Bronchial epithelial cell (primary cell): Measurements from ENCODE around the gene IGLL1. TPM values are rescaled to one million over a fixed set of nuclear protein-coding genes. Genes with fewer than 3 reads are reported as not detected.
"Not testable (repeated sequence)": the region's sequence is repeated elsewhere in the genome, so short reads cannot be mapped to it uniquely, and the experiment has no call there.

Experiments used
- DNase-seq: peaks from one replicate; pipeline ENCODE4 v3.0.0-alpha.2; 2010; ENCODE audit warnings: low read depth
- FAIRE-seq: peaks from 2 replicates; lab custom pipeline; 2011; peaks lifted over from hg19 to GRCh38; lab: Jason Lieb, UNC
- H3K27me3 ChIP-seq: 2 replicates; pipeline ENCODE4 v1.5.1; 2011; ENCODE audit warnings: low read length; ENCODE audit not compliant: control insufficient read depth, insufficient read depth
- H3K36me3 ChIP-seq: 2 replicates; pipeline ENCODE4 v1.5.1; 2011; ENCODE audit warnings: low read length; ENCODE audit not compliant: control insufficient read depth, insufficient read depth
- H3K4me3 ChIP-seq: 2 replicates; pipeline ENCODE4 v1.5.1; 2011; ENCODE audit warnings: mild to moderate bottlenecking, low read depth, low read length, control low read depth
- total RNA-seq: library from RNA; depleted of rRNA; stranded (reverse); fragments of >200 nt; gene quantifications from 2 replicates; pipeline ENCODE4 v1.2.1, GENCODE V29; 2014
- TF ChIP-seq, protein P1 (sequence below): IDR thresholded peaks from 2 replicates; pipeline ENCODE4 v1.5.1; 2011; ENCODE audit warnings: mild to moderate bottlenecking, moderate library complexity, low read length, control low read depth, inconsistent platforms; ENCODE audit not compliant: insufficient read depth, severe bottlenecking

The IGLL1 gene
- total RNA-seq, 1 donor from 2014 or later, result not detected

DNA sequence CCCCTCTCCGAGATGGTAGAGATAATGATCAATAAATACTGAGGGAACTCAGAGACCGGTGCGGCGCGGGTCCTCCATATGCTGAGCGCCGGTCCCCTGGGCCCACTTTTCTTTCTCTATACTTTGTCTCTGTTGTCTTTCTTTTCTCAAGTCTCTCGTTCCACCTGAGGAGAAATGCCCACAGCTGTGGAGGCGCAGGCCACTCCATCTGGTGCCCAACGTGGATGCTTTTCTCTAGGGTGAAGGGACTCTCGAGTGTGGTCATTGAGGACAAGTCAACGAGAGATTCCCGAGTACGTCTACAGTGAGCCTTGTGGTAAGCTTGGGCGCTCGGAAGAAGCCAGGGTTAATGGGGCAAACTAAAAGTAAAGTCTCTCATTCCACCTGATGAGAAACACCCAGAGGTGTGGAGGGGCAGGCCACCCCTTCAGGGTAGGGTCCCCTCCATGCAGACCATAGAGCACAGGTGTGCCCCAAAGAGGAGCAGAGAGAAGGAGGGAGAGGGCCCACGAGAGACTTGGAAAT, 43.2 kb downstream of the IGLL1 start:
- H3K27me3 ChIP-seq, result no peaks in the 10 kb centered on the region
- TF ChIP-seq, protein P1, sequence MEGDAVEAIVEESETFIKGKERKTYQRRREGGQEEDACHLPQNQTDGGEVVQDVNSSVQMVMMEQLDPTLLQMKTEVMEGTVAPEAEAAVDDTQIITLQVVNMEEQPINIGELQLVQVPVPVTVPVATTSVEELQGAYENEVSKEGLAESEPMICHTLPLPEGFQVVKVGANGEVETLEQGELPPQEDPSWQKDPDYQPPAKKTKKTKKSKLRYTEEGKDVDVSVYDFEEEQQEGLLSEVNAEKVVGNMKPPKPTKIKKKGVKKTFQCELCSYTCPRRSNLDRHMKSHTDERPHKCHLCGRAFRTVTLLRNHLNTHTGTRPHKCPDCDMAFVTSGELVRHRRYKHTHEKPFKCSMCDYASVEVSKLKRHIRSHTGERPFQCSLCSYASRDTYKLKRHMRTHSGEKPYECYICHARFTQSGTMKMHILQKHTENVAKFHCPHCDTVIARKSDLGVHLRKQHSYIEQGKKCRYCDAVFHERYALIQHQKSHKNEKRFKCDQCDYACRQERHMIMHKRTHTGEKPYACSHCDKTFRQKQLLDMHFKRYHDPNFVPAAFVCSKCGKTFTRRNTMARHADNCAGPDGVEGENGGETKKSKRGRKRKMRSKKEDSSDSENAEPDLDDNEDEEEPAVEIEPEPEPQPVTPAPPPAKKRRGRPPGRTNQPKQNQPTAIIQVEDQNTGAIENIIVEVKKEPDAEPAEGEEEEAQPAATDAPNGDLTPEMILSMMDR, result no peak
- H3K36me3 ChIP-seq, result no peaks in the 10 kb centered on the region
- no peak overlapping the region for H3K4me3 ChIP-seq
- FAIRE-seq, result no peak
- DNase-seq, result no peak

DNA sequence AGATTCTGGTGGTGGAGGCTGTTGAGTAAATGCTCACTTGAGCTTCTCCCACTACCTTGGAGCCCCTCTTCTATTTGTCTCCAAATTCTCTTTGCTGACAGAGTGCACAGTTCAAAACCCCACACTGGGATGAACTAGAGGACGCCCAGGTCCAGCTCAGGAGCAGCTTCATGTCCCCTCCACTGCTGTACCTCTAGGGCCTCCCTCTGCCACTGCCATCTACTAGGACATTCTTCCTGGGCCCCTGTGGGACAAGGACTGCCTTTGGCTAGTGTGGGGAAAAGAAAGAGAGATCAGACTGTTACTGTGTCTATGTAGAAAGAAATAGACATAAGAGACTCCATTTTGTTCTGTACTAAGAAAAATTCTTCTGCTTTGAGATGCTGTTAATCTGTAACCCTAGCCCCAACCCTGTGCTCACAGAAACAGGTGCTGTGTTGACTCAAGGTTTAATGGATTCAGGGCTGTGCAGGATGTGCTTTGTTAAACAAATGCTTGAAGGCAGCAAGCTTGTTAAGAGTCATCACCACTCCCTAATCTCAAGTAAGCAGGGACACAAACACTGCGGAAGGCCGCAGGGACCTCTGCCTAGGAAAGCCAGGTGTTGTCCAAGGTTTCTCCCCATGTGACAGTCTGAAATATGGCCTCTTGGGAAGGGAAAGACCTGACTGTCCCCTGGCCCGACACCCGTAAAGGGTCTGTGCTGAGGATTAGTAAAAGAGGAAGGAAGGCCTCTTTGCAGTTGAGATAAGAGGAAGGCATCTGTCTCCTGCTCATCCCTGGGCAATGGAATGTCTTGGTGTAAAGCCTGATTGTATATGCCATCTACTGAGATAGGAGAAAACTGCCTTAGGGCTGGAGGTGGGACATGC, 44.1 kb downstream of the IGLL1 start:
- not testable (repeated sequence) for DNase-seq, H3K27me3 ChIP-seq, FAIRE-seq, H3K36me3 ChIP-seq, H3K4me3 ChIP-seq

DNA sequence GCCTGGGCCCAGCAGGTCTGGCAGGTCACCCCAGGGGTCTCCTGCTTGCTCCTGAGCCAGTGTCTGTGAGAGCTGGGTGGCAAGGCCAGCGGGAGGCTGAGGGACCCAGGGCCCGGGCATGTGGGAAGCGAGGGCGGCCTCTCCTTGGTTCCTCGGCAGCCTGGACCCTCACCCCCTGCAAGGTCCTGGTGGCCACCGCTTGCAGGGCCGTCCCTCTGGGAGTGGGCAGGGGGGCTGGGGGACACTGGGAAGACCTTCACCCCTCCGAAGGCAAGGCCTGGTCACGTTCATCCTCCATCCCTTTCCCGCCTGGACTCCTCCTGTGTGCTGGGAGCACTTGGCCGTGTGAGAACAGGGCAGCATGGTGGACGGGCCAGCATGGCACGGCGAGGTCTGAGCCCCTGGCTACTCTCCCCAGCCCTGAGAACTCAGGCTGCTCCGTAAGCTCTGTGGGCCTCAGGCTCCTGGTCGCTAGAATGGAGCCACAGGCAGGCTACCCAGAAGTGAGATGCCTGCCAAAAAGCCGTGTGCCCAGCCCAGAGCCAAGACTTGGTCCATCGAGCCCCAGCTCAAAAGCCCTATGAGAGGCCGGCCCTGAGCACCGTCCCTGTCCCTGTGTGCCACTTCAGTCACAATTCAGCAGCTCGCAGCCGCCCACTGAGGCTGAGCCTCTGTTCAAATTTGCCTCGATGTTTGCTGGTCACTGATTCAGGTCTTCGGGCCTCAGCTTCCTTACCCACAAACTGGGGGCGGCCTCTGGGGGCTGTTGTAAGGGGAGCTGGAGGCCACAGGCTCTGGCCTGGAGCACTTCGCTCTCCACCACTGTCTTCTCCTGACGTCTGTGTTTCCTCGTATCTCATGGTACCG, 45.0 kb downstream of the IGLL1 start:
- DNase-seq (no peak), FAIRE-seq (no peak)
- Histone ChIP-seq H3K4me3 (no peak overlapping the region), H3K27me3 (no peaks in the 10 kb centered on the region), H3K36me3 (no peaks in the 10 kb centered on the region)
- TF ChIP-seq, protein P1, result no peak

DNA sequence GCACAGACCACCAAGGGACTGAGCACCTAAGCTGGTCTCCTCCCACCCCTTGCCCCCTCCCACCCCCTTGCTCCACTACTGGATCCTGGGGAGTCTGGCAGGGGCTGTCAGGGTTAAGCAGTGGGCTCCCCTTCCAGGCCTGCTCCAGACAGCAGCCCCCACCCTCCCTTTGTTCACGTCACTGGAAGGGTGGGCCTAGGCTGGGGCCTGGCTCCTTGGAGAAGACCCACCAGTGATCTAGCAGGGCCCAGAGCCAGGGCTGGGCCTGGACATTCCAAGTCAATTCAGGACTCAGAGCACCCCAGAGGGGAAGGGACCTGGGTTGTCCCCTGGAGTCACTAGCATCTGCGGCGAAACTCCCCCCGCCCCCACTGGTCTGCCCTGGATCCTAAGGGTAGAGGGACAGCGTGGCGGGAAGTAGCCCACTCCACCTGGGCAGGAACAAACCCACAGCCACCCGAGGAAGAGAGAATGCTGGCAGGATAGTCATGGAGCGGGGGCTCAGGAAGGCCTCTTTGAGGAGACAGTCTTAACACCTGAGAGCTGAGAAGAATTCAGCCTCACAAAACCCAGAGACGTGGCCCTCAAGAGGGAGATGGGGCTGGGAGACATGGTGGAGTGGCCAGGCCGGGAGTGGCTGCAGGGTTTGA, 45.8 kb downstream of the IGLL1 start:
- Histone ChIP-seq H3K4me3 (no peak overlapping the region), H3K27me3 (no peaks in the 10 kb centered on the region), H3K36me3 (no peaks in the 10 kb centered on the region)
- DNase-seq, result no peak
- FAIRE-seq, result peak; percentile 43
- TF ChIP-seq, protein P1, result no peak

DNA sequence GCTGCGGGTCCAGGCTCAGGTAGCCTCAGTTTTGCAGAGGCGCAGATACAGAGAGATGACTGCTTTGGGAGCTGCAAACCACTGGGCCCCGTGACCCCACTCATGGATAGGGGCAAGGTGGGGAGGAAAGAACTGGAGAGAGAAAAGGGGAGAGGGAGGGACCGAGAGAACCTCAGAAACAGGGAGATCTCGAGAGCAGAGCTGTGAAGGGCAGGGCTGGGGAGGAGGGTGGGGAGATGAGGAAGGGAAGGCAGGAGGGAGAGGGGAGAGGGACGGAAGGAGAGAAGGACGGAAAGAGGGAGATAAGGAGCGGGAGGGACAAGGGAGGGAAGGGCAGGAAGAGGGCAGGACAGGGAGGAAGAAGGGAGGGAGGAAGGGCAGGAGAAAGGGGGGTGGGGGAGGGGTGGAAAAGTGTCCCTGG, 46.3 kb downstream of the IGLL1 start:
- TF ChIP-seq, protein P1, result no peak
- no peaks in the 10 kb centered on the region for H3K36me3 ChIP-seq
- DNase-seq (no peak), FAIRE-seq (no peak)
- H3K27me3 ChIP-seq, result no peaks in the 10 kb centered on the region
- H3K4me3 ChIP-seq, result no peak overlapping the region
